Nephron progenitor cell (in vitro differentiated cells): ENCODE results near the gene SLC26A2.
A peak's percentile ranks its signal among the peaks of the same experiment; 100 is the strongest.

Source experiments
- DNase-seq: peaks from one replicate; pipeline ENCODE4 v3.0.0; 2021
- H3K27ac Mint-ChIP-seq: 2 replicates; pipeline ENCODE4 v1.8.0; 2021; ENCODE audit warnings: mild to moderate bottlenecking, moderate library complexity, mixed read lengths
- H3K27me3 Mint-ChIP-seq: 2 replicates; pipeline ENCODE4 v1.8.0; 2021; ENCODE audit warnings: mild to moderate bottlenecking, low read depth, mixed read lengths; ENCODE audit not compliant: poor library complexity
- H3K36me3 Mint-ChIP-seq: 2 replicates; pipeline ENCODE4 v1.8.0; 2021; ENCODE audit warnings: low read depth, mixed read lengths
- H3K4me1 Mint-ChIP-seq: 2 replicates; pipeline ENCODE4 v1.8.0; 2021; ENCODE audit warnings: mixed read lengths
- H3K4me3 Mint-ChIP-seq: 2 replicates; pipeline ENCODE4 v1.8.0; 2021; ENCODE audit warnings: mild to moderate bottlenecking, moderate library complexity, mixed read lengths
- H3K9me3 Mint-ChIP-seq: 2 replicates; pipeline ENCODE4 v1.8.0; 2021; ENCODE audit warnings: mild to moderate bottlenecking, moderate library complexity, mixed read lengths
- TF ChIP-seq, protein P1 (sequence below): fragments of 200-600 bp; sonication (generic); IDR thresholded peaks from 2 replicates; pipeline ENCODE4 v1.5.0; 2021; ENCODE audit warnings: antibody characterized with exemption

Gene SLC26A2

DNA sequence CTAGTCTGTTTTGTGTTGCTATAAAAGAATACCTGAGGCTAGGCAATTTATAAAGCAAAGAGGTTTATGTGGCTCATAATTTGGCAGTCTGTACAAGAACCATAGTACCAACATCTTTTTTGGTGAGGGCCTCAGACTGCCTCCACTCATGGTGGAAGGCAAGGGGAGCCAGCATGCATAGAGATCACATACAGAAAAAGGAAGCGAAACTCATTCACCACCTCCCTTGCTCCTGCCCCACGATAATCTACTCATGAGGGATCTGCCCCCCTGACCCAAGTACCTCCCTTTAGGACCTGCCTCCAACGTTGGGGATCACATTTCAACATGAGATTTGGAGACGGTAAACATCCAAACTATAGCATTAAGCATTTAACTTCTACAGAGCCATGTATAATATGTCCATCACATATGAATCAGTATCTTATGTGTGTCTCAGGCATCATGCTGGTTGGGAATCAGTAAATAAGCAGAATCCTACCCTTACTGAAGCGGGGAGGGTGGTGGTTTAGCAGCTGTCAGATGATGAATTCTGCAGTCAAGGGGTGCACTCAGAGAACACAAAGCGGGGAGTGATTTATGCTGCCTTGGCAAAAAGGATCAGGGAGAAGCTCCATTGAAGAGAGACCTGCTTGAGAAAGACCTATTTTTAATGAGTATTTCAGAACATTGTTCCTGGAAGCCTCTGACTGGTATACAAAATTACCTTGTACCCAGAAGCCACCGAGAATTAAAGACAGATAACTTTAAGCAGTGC lies 74.8 kb downstream of the SLC26A2 start:
- TF ChIP-seq, protein P1, sequence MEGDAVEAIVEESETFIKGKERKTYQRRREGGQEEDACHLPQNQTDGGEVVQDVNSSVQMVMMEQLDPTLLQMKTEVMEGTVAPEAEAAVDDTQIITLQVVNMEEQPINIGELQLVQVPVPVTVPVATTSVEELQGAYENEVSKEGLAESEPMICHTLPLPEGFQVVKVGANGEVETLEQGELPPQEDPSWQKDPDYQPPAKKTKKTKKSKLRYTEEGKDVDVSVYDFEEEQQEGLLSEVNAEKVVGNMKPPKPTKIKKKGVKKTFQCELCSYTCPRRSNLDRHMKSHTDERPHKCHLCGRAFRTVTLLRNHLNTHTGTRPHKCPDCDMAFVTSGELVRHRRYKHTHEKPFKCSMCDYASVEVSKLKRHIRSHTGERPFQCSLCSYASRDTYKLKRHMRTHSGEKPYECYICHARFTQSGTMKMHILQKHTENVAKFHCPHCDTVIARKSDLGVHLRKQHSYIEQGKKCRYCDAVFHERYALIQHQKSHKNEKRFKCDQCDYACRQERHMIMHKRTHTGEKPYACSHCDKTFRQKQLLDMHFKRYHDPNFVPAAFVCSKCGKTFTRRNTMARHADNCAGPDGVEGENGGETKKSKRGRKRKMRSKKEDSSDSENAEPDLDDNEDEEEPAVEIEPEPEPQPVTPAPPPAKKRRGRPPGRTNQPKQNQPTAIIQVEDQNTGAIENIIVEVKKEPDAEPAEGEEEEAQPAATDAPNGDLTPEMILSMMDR, result no peak
- no peak overlapping the region for H3K4me3 Mint-ChIP-seq
- H3K27me3 Mint-ChIP-seq, result no peaks in the 10 kb centered on the region
- H3K4me1 Mint-ChIP-seq, result peaks cover 5% of the 10 kb centered on the region
- H3K9me3 Mint-ChIP-seq, result no peaks in the 10 kb centered on the region
- no peak overlapping the region for H3K27ac Mint-ChIP-seq
- H3K36me3 Mint-ChIP-seq, result peaks cover 61% of the 10 kb centered on the region
- no peak for DNase-seq

DNA sequence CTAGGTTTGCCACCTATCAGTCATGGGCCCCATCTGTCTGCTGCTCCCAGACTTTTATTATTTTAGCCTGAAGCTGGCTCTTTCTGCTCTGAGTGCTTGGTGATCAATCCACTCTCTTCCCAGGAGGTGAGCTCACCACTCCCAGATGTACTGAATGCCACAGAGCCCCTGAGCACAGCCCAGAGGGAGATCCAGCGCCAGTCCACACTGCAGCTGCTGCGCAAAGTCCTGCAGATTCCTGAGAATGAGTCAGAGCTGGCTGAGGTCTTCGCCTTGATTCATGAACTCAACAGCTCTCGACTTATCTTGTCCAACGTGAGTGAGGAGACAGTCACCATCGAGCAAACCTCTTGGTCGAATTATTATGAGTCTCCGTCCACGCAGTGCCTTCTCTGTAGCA lies 76.0 kb downstream of the SLC26A2 start:
- peak overlapping the region; percentile 83 for H3K27ac Mint-ChIP-seq
- TF ChIP-seq, protein P1, result no peak
- H3K36me3 Mint-ChIP-seq, result peaks cover 65% of the 10 kb centered on the region
- peaks cover 5% of the 10 kb centered on the region for H3K4me1 Mint-ChIP-seq
- no peaks in the 10 kb centered on the region for H3K27me3 Mint-ChIP-seq
- no peaks in the 10 kb centered on the region for H3K9me3 Mint-ChIP-seq
- no peak overlapping the region for H3K4me3 Mint-ChIP-seq
- DNase-seq, result no peak
